ENCODE data around the gene CASP14.
"Not testable (repeated sequence)": the region's sequence is repeated elsewhere in the genome, so short reads cannot be mapped to it uniquely, and the experiment has no call there.

The CASP14 gene

GRCh38 chr19:15050639-15051038, 1.4 kb downstream of the CASP14 start:
- no peak for TF ChIP-seq CTCF (IDR thresholded peaks at IDR 0.05; ENCODE audit: control insufficient read depth, insufficient read depth, low read depth, low read length, missing control alignments)
- H3K4me3 ChIP-seq (ENCODE audit: control insufficient read depth, low read depth, low read length) = no peak overlapping the region

GRCh38 chr19:15062036-15062435, 12.8 kb downstream of the CASP14 start:
- no peak for DNase-seq (ENCODE audit: low read depth)
- TF ChIP-seq CTCF (IDR thresholded peaks at IDR 0.05; ENCODE audit: control insufficient read depth, insufficient read depth, low read depth, low read length, missing control alignments) = no peak
- H3K4me3 ChIP-seq (ENCODE audit: control insufficient read depth, low read depth, low read length) = no peak overlapping the region

More at GRCh38 chr19:15050639-15051038, 1.4 kb downstream of the CASP14 start:
- DNase-seq (ENCODE audit: low read depth) = no peak

GRCh38 chr19:15070386-15070785, 21.1 kb downstream of the CASP14 start:
- not testable (repeated sequence) for DNase-seq (ENCODE audit: low read depth); H3K4me3 ChIP-seq (ENCODE audit: control insufficient read depth, low read depth, low read length)

GRCh38 chr19:15072930-15073647, 23.8 kb downstream of the CASP14 start:
- no peak for DNase-seq (ENCODE audit: low read depth)
- no peak overlapping the region for H3K4me3 ChIP-seq (ENCODE audit: control insufficient read depth, low read depth, low read length)
- no peak for TF ChIP-seq CTCF (IDR thresholded peaks at IDR 0.05; ENCODE audit: control insufficient read depth, insufficient read depth, low read depth, low read length, missing control alignments)

- no peak for TF ChIP-seq CTCF (IDR thresholded peaks at IDR 0.05; ENCODE audit: control insufficient read depth, insufficient read depth, low read depth, low read length, missing control alignments)
- DNase-seq (ENCODE audit: low read depth) = no peak
- H3K4me3 ChIP-seq (ENCODE audit: control insufficient read depth, low read depth, low read length) = no peak overlapping the region
These were observed 25.1 kb downstream of the CASP14 start for GRCh38 chr19:15074371-15074770.

GRCh38 chr19:15075806-15076205, 26.5 kb downstream of the CASP14 start:
- H3K4me3 ChIP-seq (ENCODE audit: control insufficient read depth, low read depth, low read length) = no peak overlapping the region
- TF ChIP-seq CTCF (IDR thresholded peaks at IDR 0.05; ENCODE audit: control insufficient read depth, insufficient read depth, low read depth, low read length, missing control alignments) = no peak
- DNase-seq (ENCODE audit: low read depth) = no peak

GRCh38 chr19:15080002-15080401, 30.7 kb downstream of the CASP14 start:
- DNase-seq (ENCODE audit: low read depth); H3K4me3 ChIP-seq (ENCODE audit: control insufficient read depth, low read depth, low read length): not testable (repeated sequence)

- no peak for TF ChIP-seq CTCF (IDR thresholded peaks at IDR 0.05; ENCODE audit: control insufficient read depth, insufficient read depth, low read depth, low read length, missing control alignments)
- no peak within 1 kb of the TSS for H3K4me3 ChIP-seq (ENCODE audit: control insufficient read depth, low read depth, low read length)
- no peak for DNase-seq (ENCODE audit: low read depth)
These were observed 32.6 kb downstream of the CASP14 start, which contains the start of gene OR1I1 for GRCh38 chr19:15081911-15082310. TSS of gene OR1I1 (plus strand) at chr19:15082211. CDS start at chr19:15087066, 4,855 bp downstream.

All from AG09309 (cell line).